Measurements from ENCODE around the gene BRSK1.

DNA sequence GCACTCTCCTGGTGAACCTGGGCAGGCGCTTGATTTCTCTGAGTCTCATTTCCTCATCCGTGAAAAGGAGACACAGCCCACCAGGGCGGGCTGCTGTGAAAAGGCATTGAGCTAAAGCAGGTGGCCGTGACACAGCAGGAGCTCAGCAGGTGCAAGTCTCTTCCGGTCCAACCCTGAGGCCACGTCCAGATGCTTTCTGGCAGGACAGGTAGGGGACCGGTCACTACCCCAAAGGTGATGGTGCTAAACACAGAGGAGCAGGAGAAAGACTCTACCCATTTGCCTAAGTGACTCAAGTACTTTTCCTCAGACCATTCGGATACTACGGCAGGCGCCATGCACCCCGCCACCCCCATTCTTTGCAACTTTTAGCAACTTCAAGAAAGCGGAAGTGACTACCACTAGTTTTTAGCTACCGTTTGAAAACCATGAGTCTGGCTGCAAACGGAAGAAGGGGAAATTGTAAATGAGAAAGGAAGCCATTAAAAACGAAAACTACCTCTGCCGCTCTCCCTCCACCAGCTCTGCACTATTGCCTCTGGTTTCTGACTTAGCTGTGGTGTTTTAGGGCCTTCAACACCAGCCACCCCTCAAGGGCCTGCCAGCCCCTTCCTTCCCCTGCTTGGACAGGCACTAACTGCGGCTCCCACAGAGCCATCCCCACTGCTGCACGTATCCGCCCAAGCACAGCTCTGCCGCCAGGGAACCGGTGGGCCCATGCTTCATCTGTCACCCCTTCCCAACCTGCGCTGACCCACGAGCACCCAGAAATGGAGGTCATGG lies 29.8 kb upstream of the BRSK1 start:
- TF ChIP-seq CTCF (conservative IDR thresholded peaks at IDR 0.05 in 1 of 2, IDR thresholded peaks at IDR 0.05 in 1 of 2; ENCODE audit: low read depth in 1 of 2, low read length in 2 of 2): no peak
- no peak for TF ChIP-seq EZH2 (IDR thresholded peaks at IDR 0.05; ENCODE audit: low read length, missing control alignments)

Data from fibroblast of lung (primary cell).